Gastrocnemius medialis (tissue), 4 donors: ENCODE results near the gene AACS. TPM values are rescaled to one million over a fixed set of nuclear protein-coding genes. Genes with fewer than 3 reads are reported as not detected.

Source experiments
- ATAC-seq, 2 donors: fragments of 150-250 bp; one replicate each; pipeline ENCODE4 v1.9.1; 2016
- DNase-seq, 2 donors: peaks; one replicate each; pipeline ENCODE4 v3.0.0-alpha.2; 2019
- H3K27ac ChIP-seq, 4 donors: fragments of 200-600 bp; sonication (generic); 1 replicate in 1 of 4; 2 replicates in 3 of 4; pipeline ENCODE4 v1.5.1; 2016 to 2018; ENCODE audit warnings: mild to moderate bottlenecking in 2 of 4, moderate library complexity in 1 of 4
- H3K27me3 ChIP-seq, 3 donors: fragments of 200-600 bp; sonication (generic) in 2 of 3; 1 replicate in 1 of 3; 2 replicates in 2 of 3; pipeline versions ENCODE4 v1.5.1 to v1.6.0; 2016 to 2019; ENCODE audit warnings: mild to moderate bottlenecking in 1 of 3, moderate library complexity in 1 of 3
- H3K36me3 ChIP-seq, 2 donors: fragments of 200-600 bp; sonication (generic) in 1 of 2; one replicate each; pipeline ENCODE4 v1.5.1; 2017 to 2018
- H3K4me1 ChIP-seq, 2 donors: fragments of 200-600 bp; sonication (generic) in 1 of 2; one replicate each; pipeline ENCODE4 v1.5.1; 2016 to 2017; ENCODE audit warnings: mild to moderate bottlenecking in 2 of 2
- H3K4me3 ChIP-seq, 4 donors: fragments of 200-600 bp; sonication (generic) in 3 of 4; 1 replicate in 1 of 4; 2 replicates in 3 of 4; pipeline ENCODE4 v1.5.1; 2016 to 2019; ENCODE audit warnings: mild to moderate bottlenecking in 2 of 4
- H3K9me3 ChIP-seq, 3 donors: fragments of 200-600 bp; sonication (generic) in 2 of 3; 1 replicate in 1 of 3; 2 replicates in 2 of 3; pipeline ENCODE4 v1.5.1; 2016 to 2019
- CTCF ChIP-seq, 5 experiments: fragments of 450-650 bp in 3 of 5; fragments of 200-600 bp in 2 of 5; sonication (generic) in 2 of 5; IDR thresholded peaks in 4 of 5; conservative IDR thresholded peaks in 1 of 5; 1 replicate in 4 of 5; 2 replicates in 1 of 5; pipeline ENCODE4 v1.5.1; 2016 to 2019; ENCODE audit warnings: antibody characterized with exemption in 5 of 5, mild to moderate bottlenecking in 3 of 5, moderate library complexity in 3 of 5
- POLR2A ChIP-seq, 2 donors: fragments of 450-650 bp; IDR thresholded peaks; one replicate each; pipeline ENCODE4 v1.6.1; 2017; ENCODE audit warnings: antibody characterized with exemption in 2 of 2, mild to moderate bottlenecking in 2 of 2, moderate library complexity in 2 of 2
- in situ Hi-C, 4 donors: fragments of 200-750 bp; cut with MboI; loops; one replicate each; pipeline versions ENCODE4 v1.15.0 to v1.8.0; 2017; ENCODE audit warnings: low sequenced_read_pairs in 4 of 4
- intact Hi-C: fragments of 100-400 bp; cut with DNase I; formaldehyde crosslinking; loops from one replicate; pipeline ENCODE4 v1.15.1; 2023; ENCODE audit warnings: low total_unique reads
- total RNA-seq, 4 donors: library from RNA; depleted of rRNA; stranded (reverse); fragments of >200 nt; gene quantifications; one replicate each; pipeline versions ENCODE4 v1.1.0 to v1.2.3, GENCODE V29; 2016

The AACS gene
- total RNA-seq, 4 donors from 2014 or later: 6.0 to 11.8 (median 8.8) TPM

DNA sequence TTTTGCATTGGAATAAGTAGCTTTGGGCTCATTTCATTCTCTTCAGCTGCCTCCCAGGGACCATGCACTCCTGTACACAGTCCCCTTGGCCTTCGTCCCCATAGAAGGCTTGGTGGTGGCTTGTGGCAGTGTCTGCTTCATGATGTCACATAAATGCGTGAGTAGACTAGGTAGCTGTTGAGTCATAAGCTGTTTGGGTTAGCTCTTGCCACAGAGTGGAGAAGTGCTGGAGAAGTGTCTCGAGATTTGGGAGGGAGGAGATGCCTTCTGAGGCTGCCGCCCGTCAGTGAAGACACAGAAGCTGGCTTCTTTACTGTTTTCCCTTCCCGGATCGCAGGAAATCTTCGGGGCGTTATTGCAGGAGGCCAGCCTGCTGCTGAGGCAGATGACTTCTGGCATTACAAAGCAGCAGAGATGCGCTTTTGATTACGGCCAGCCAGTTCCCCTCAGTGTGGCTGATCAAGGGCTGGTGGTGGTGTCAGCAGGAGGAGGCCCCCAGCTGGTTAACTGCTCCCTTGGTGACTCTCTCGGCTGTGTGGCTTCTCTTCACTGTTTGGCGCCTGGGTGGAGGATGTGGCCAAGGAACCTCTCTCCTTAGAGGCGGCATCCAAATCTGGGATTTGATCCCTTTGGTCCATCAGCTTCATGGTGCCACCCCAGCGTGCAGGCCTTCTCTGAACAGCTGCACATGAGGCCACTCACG, 67.6 kb downstream of the AACS start:
- no peak overlapping the region for H3K27ac ChIP-seq
- H3K4me1 ChIP-seq: peaks cover 8 to 9% of the 10 kb centered on the region in 2 donors
- in situ Hi-C loops: no loop called here
- no peaks in the 10 kb centered on the region for H3K9me3 ChIP-seq
- intact Hi-C loops: no loop called here
- TF ChIP-seq POLR2A (IDR thresholded peaks at IDR 0.05) (no peak), CTCF (IDR thresholded peaks at IDR 0.05 in 4 of 5, conservative IDR thresholded peaks at IDR 0.05 in 1 of 5) (no peak)
- H3K4me3 ChIP-seq: no peak overlapping the region
- no peaks in the 10 kb centered on the region for H3K36me3 ChIP-seq
- no peaks in the 10 kb centered on the region for H3K27me3 ChIP-seq
- DNase-seq (no peak), ATAC-seq (no peak)

DNA sequence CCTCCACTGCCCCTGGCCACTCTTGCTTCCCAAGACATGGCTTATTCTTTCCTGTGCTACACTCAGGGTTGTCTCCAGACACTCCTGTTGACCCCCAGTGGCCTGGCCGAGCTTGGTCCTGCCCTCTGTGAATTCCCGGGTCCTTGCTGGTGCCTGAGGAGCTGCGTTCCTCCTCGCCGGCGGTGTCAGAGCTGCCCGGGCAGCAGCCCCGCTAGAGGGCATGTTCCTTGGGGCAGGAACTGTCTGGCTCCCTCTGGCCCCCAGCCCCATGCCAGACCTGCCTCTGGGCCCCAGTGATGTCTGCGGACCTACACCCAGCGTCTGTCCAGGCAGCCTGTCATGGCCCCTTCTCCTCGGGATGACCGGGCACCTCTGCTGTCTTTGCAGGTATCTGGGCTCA, 68.4 kb downstream of the AACS start:
- TF ChIP-seq POLR2A (IDR thresholded peaks at IDR 0.05) (no peak), CTCF (IDR thresholded peaks at IDR 0.05 in 4 of 5, conservative IDR thresholded peaks at IDR 0.05 in 1 of 5) (no peak)
- Histone ChIP-seq H3K4me3 (no peak overlapping the region), H3K27ac (no peak overlapping the region), H3K36me3 (no peaks in the 10 kb centered on the region), H3K4me1 (peaks cover 8% of the 10 kb centered on the region in 2 donors), H3K9me3 (no peaks in the 10 kb centered on the region), H3K27me3 (no peaks in the 10 kb centered on the region)
- DNase-seq: no peak
- in situ Hi-C loops (no loop called here), intact Hi-C loops (no loop called here)
- ATAC-seq: no peak

DNA sequence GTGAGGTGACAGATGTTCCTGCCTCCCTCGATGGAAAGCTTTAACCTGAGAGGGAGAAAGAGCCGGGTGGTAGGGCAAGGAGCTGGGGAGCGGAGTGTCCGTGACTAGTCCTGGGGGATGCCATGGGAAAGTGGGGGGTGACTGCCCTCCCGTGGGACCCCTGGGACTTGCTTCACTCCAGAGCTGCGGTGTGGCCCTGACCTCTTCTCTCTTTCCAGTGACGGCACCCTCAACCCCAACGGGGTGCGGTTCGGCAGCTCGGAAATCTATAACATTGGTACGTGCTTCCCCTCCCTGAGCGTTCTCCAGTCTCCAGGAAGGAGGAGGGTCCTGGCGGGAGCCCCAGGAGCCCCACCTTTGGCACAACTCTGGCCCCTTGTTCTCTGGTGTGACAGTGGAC, 69.3 kb downstream of the AACS start:
- Histone ChIP-seq H3K27me3 (no peaks in the 10 kb centered on the region), H3K36me3 (no peaks in the 10 kb centered on the region), H3K9me3 (no peaks in the 10 kb centered on the region), H3K4me3 (no peak overlapping the region), H3K27ac (no peak overlapping the region), H3K4me1 (peaks cover 1 to 2% of the 10 kb centered on the region in 2 donors)
- ATAC-seq (no peak), DNase-seq (no peak)
- TF ChIP-seq CTCF (IDR thresholded peaks at IDR 0.05 in 4 of 5, conservative IDR thresholded peaks at IDR 0.05 in 1 of 5) (no peak), POLR2A (IDR thresholded peaks at IDR 0.05) (no peak)
- intact Hi-C loops (no loop called here), in situ Hi-C loops (no loop called here)

- TF ChIP-seq CTCF (IDR thresholded peaks at IDR 0.05 in 4 of 5, conservative IDR thresholded peaks at IDR 0.05 in 1 of 5): no peak
- no peak for TF ChIP-seq POLR2A (IDR thresholded peaks at IDR 0.05)
- DNase-seq (no peak), ATAC-seq (no peak)
- H3K9me3 ChIP-seq: no peaks in the 10 kb centered on the region
- no peaks in the 10 kb centered on the region for H3K27me3 ChIP-seq
- intact Hi-C loops: no loop called here
- H3K4me1 ChIP-seq: no peaks in the 10 kb centered on the region
- no peak overlapping the region for H3K4me3 ChIP-seq
- in situ Hi-C loops: no loop called here
- H3K27ac ChIP-seq: no peak overlapping the region
- H3K36me3 ChIP-seq: no peaks in the 10 kb centered on the region
Observed at GRCh38 chr12:125135906-125136305, 70.7 kb downstream of the AACS start.

DNA sequence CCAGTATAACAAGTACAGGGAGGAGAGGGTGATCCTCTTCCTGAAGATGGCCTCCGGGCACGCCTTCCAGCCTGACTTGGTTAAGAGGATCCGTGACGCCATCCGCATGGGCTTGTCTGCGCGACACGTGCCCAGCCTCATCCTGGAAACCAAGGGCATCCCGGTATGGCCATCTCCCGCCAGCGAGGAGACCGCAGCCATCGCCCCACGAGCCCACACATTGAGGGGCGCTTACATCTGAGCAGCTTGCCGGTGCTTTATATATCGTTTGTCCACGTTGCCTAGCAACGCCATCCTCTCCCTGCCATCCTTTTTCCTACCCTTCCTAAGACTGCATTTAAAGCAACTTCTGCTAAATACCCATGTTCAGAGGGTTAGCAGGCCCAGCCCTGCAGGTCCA, 71.5 kb downstream of the AACS start:
- in situ Hi-C loops: no loop called here
- Histone ChIP-seq H3K4me1 (no peaks in the 10 kb centered on the region), H3K4me3 (no peak overlapping the region), H3K36me3 (no peaks in the 10 kb centered on the region), H3K27ac (no peak overlapping the region), H3K9me3 (no peaks in the 10 kb centered on the region), H3K27me3 (no peaks in the 10 kb centered on the region)
- no peak for DNase-seq
- no peak for ATAC-seq
- intact Hi-C loops: no loop called here
- TF ChIP-seq CTCF (IDR thresholded peaks at IDR 0.05 in 4 of 5, conservative IDR thresholded peaks at IDR 0.05 in 1 of 5) (no peak), POLR2A (IDR thresholded peaks at IDR 0.05) (no peak)
